GM21737 (cell line): ENCODE results near the gene ENDOG.
A peak's percentile ranks its signal among the peaks of the same experiment; 100 is the strongest.

Source experiments
- ATAC-seq: cut with Tn5 transposase; IDR thresholded peaks from one replicate; pipeline ENCODE4 v1.9.1; 2021; ENCODE audit warnings: mild to moderate bottlenecking, moderate library complexity; ENCODE audit not compliant: unreplicated experiment

Gene ENDOG

GRCh38 chr9:128798896-128799295 is 19.4 kb upstream of the ENDOG start:
- no peak for ATAC-seq

- no peak for ATAC-seq
Measured at GRCh38 chr9:128800061-128800460, 18.2 kb upstream of the ENDOG start.

GRCh38 chr9:128802482-128802881 is 15.8 kb upstream of the ENDOG start:
- no peak for ATAC-seq

GRCh38 chr9:128805661-128806060 is 12.6 kb upstream of the ENDOG start:
- ATAC-seq: no peak

- no peak for ATAC-seq
Measured at GRCh38 chr9:128807827-128808226, 10.5 kb upstream of the ENDOG start.

- no peak for ATAC-seq
Measured at GRCh38 chr9:128808543-128808942, 9.8 kb upstream of the ENDOG start.

GRCh38 chr9:128809036-128809599 is 9.2 kb upstream of the ENDOG start:
- no peak for ATAC-seq

- no peak for ATAC-seq
Measured at GRCh38 chr9:128809831-128810230, 8.5 kb upstream of the ENDOG start.

- no peak for ATAC-seq
Measured at GRCh38 chr9:128810873-128811272, 7.4 kb upstream of the ENDOG start.

GRCh38 chr9:128818839-128819715 is 777 bp downstream of the ENDOG start:
- peak; percentile 19 for ATAC-seq

GRCh38 chr9:128819716-128820664 is 1.7 kb downstream of the ENDOG start:
- no peak for ATAC-seq

- no peak for ATAC-seq
Measured at GRCh38 chr9:128820665-128821583, 2.6 kb downstream of the ENDOG start.

GRCh38 chr9:128821584-128822406 is 3.5 kb downstream of the ENDOG start:
- ATAC-seq: no peak

GRCh38 chr9:128822407-128823042 is 4.2 kb downstream of the ENDOG start:
- no peak for ATAC-seq

- no peak for ATAC-seq
Measured at GRCh38 chr9:128823362-128823902, 5.1 kb downstream of the ENDOG start.

GRCh38 chr9:128823903-128824406 is 5.7 kb downstream of the ENDOG start:
- ATAC-seq: no peak

GRCh38 chr9:128824911-128825310 is 6.6 kb downstream of the ENDOG start:
- no peak for ATAC-seq

GRCh38 chr9:128825923-128826700 is 7.8 kb downstream of the ENDOG start:
- no peak for ATAC-seq
